Activated CD4-positive, alpha-beta T cell treated with anti-CD3 and anti-CD28 coated beads, Interleukin-2, amount 50 U/mL, for 4 hours (primary cell): Measurements from ENCODE around the gene PID1.

Experiments used
- DNase-seq, 2 experiments: peaks; one replicate each; pipeline ENCODE4 v3.0.0-alpha.2; 2020

Gene PID1

DNA sequence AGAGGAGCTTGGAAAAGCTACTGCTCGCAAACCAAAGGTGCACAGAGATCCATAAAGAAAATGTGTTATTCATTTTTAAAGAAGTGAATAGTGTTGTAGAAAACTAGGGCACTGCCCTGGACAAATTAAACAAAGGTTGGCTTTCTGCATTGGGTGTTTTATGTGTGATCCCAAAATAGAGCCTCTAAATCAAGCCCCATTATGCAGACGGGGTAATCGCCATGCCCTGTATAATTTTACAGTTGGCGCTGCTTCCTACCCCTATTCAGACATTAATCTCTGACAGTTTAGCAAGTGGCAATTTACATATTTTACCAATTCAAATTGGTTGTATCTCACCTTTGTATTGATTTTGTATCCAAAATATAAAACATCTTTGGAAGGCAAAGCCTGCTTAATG is 109.1 kb downstream of the PID1 start:
- no peak for DNase-seq

GRCh38 chr2:229160984-229161383 is 110.1 kb downstream of the PID1 start:
- DNase-seq = no peak

- DNase-seq = no peak
Measured at GRCh38 chr2:229160180-229160579, 110.9 kb downstream of the PID1 start.

GRCh38 chr2:229159405-229159804 is 111.7 kb downstream of the PID1 start:
- no peak for DNase-seq

GRCh38 chr2:229154381-229154780 is 116.7 kb downstream of the PID1 start:
- DNase-seq = no peak

DNA sequence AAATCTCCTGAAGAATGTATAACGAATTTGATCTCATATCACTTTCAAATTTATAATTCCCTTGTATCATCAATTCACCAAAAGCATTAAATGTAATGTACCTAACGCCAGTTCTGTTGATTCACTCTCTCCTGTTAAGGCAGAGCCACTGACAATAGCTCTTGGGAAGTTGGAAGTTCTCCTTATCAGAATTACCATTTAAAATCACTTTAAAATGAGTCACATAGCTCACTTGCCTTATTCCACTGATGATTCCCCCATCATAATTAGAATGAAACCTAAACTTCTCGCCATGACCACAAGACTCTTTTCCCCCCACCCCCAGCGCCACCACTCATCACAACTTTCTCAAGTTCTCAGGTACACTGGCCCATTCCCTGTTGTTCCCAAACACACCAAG is 117.1 kb downstream of the PID1 start:
- no peak for DNase-seq

DNA sequence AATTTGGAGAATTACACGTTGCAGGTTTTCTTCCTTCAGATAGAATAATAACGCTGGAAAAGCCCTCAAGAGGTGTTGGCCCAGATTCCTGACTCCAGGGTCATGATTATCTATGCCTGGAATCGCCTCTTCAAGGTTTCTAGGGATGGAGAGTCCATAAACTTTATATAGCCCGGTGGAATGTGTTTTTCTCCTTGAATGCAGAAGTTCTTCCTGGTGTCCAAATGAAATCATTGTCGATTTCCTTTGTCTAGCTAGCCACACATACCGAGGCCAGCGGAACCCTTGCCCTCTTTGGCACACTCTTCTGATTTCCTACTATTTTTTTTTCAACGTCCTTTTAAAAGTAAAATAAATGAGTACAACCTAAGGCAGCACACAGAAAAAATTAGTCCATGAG is 117.8 kb downstream of the PID1 start:
- DNase-seq = no peak

GRCh38 chr2:229152674-229153073 is 118.4 kb downstream of the PID1 start:
- DNase-seq = no peak

DNA sequence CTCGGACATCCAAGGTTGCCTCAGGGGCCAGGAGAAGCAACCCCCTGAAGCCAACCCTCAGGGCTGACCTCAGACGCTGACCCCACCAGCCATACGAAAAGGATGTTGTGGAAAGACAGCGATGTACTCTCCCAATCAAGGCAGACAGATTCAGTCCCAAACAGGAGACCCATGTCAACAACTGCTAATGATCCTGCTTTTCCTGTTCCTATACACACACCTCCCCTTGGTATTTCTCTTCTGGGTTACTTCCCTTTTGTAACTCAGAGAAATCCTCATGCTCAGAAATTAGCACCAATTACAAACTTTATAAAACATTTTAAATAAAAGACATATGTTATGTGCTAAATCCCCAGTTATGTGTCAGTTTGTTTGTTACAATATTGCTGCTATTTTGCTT is 120.8 kb downstream of the PID1 start:
- no peak for DNase-seq

DNA sequence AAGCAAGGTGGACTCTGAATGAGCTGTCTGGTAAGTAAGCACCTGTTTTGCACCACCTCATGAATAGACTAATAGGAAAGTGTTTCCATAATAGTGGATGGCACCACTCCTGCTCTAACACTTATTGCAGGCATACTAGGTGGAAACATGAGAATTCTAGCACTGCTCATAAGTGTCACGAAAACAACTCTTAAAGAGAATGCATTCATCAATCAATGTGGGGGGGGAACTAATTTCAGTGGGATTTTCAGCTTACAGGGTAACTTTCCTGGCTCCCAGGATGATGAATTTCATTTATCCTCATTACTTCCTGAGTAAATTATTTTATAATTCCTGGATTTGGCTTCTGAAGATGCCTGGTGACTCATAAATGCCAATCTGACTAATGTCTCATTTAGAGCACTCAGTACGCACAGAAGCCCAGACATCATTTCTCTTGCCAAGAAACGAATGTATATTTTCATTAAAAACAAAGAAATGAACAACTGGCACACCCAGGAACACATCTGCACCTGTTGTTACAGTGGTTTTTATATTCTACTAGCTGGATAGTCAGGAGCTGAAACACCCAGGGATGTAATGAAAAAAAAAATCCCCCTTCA is 129.6 kb downstream of the PID1 start:
- DNase-seq = no peak

GRCh38 chr2:229137639-229138038 is 133.4 kb downstream of the PID1 start:
- no peak for DNase-seq

- no peak for DNase-seq
Measured at GRCh38 chr2:229137066-229137465, 134.0 kb downstream of the PID1 start.

DNA sequence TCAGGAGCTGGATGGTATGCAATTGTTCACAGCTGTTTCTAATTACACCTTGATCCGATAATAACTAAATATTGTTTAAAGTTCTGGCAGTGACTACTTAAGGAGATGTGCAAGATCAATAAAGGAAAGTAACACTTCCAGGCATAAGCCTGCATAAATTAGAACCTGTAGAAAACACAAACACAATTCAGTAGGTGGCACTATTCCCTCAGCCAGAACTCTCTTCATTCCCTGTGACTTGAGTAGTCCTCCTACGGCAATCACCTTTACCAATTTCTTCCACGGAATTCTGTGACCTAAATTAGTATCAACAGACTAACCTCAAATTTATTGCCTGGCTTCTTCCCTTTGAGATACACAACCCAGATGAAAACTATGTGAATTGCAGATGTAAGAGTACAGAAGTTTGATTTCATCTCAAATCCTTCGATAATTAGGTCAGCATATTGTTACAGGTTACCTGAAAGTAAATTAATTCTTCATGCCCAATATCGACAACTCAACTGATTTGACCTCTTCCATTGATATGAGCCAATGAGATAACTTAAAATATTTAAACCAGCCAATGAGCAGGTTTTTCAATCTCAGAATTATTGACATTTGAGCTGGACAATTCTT is 137.8 kb downstream of the PID1 start:
- no peak for DNase-seq

DNA sequence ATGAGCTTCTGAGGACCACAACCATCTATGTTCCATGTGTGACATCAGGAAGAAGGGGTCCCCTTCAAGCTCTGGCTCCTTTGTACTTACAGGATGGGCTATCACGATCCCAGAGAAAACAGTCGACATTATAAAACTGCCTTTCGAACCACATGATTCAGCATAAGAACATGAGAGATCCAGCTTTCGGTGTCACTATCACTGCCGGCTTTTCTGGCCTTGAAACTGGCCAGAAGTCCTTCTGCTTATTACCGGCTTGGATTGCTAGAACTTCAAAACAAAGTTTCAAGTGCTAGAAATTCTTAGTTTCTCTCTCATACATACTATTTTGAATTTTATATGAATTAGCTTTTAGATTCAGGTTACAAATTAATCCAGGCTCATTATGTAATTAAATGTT is 138.9 kb downstream of the PID1 start:
- DNase-seq = no peak

DNA sequence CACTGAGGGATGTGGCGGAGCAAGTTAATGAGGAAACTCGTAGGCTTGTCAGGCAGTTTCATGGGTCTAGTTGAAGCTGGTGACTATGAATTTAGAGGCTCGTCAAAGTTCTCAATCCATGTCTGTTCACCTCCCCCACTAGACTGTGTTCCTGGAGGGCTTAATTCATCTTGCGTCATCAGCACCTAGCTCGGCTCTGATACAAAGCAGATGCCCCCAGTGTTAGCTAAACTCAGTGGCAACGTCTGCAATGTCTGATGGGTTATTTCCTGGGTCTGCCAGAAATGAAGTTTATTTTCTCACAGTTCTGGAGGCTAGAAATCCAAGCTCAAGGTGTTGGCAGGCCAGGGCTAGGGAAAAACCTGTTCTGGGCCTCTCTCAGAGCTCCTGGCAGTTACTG is 140.6 kb downstream of the PID1 start:
- DNase-seq = no peak

DNA sequence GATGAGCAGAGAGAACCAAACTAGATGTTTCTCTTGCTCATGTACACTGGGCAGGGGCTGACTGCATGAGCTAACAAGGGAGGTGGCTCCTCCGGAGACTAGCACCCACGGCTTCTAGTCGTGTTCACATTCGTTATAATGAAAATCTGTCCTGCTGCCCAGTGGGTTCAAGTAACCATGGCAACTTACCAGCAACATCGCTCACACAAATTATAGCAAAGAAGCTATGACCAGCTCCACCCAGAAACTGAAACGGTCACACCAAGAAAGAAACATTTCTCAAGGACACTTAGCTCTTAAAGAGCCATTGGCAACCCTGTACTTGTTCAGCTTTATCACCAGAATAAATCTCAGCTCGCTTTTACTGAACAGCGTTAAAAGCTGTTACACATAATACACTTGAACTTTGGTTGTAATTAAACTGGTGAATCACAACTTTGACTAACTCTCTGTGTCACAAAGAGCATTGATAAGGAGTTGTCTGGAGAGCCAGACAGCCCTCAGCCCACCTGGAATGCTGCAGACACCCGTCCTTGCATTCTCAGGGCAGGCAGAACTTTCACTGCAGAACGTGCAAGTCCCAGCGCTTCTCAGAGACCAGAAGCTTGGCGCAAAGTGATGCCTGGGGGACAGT is 141.2 kb downstream of the PID1 start:
- DNase-seq = no peak

GRCh38 chr2:229127471-229127870 is 143.6 kb downstream of the PID1 start:
- no peak for DNase-seq

DNA sequence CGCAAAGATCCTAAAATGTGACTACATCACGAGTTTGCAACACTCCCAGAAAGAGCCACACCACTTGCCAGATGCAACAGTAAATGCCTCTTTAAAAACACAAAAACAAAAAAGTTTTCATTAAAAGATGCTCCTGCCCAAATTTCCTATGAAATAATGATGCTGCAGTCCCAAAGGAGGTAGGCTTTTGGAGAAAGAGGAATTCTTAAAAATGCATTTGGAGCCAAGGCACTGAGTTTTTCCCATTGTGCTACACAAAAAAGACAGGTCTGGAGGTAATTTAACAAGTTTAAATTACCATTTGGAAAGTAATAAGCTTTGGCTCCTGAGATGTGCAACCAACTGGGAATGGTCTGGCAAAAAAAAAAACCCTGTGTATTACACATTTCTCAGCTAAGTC is 145.0 kb downstream of the PID1 start:
- DNase-seq = no peak

- DNase-seq = no peak
Measured at GRCh38 chr2:229124136-229124535, 147.0 kb downstream of the PID1 start.

DNA sequence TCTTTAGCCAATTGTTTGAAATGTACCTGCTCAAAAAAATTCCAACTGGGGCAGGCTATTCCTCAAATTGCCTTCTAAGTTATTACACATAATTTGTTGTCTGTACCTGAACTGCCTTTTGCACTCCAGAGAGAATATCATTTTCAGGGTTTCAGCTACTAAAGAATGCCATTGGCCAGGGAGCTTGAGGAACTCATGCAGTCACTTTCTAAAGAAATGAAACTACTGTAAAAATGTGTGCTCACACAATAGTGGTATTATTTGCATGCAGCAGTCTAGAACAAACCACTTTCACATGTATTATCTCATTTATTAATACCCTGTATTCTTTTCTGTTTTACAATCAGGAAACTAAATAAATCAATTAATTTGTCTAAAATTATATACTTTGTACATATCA is 152.2 kb downstream of the PID1 start:
- no peak for DNase-seq

DNA sequence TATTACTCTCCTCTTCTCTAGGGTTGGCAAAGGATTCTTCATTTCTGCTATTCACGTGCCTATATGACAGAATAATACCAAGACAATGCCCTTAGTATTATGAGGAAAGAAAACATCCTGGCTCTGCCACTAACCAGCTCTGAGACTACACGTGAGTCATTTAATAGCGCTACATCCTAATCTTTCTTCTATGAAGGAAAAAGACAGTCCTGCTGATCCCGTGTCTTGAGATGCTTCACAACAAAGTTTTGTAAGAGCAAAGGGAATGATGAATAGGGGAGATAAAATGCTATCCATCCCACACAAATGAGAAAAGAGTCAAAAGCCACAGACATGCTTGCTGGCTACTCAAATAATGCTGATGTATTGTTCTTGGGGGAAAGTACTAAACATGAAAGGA is 152.8 kb downstream of the PID1 start:
- no peak for DNase-seq

DNA sequence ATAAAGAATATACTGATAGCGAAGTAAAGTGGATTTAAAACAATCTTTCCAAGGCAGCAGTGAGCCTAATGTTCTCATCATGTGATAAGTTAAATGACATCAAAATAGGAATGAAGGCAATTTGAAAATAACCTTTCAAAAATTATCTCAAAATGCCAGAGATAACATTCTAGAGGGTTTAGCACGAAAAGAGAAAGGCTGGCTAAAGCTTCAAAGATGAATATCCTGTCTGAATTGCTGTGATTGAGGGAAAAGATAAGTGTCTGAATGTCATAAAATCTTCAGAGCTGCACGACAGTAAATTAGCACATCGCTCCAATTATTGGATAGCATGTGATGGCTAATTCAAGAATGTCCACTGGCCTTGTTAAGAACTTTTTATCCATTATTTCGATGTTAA is 159.3 kb downstream of the PID1 start:
- no peak for DNase-seq

- DNase-seq = no peak
Measured at GRCh38 chr2:229109195-229109594, 161.9 kb downstream of the PID1 start.

DNA sequence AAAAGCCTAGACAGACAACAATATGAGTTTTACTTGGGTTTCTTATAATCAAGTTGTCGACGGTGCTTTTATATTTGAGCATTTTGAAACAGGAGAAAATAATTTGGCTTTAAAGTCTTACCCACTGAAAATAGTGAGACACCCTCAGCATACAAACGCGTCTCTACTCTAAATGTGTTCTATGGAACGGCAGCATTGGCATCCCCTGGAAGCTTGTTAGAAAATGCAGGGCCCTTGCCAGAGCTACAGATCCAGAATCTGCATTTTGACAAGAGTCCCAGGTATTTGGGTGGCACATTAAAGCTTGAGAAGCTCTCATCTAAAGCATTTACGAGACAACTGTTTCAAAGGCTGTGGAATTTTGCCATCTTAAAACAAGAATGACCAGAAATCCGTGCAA is 163.5 kb downstream of the PID1 start:
- DNase-seq = no peak

DNA sequence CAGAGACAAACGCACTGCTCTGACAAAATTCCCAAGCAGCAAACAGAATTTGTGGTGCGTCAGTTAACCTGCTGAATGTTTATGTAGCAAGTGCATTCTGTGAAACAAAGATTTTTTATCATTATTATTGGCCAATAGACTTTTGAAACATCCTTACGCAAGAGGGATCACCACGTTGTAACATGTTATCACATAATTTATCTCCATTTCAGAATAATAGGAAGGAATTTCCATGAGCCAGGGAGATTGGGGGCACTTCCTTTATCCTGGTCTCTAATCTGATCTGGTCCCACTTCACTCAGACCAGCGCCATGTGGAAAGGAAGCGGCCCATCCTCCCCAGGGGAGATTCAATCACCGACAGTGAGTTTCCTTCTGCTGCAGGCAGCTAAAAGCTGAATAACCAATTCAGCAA is 166.1 kb downstream of the PID1 start:
- DNase-seq = no peak
